Activated CD4-positive, CD25-positive, alpha-beta regulatory T cell (primary cell): ENCODE measurements around the gene FOXE1.

Experiments used
- DNase-seq, 4 experiments: peaks; one replicate each; lab custom pipeline; 2025; lab: John Stamatoyannopoulos, UW

Gene FOXE1

GRCh38 chr9:97853056-97853843, at the start of gene FOXE1:
Gene FOXE1, plus strand, starts transcription at chr9:97853226. Its CDS starts 689 bp downstream, at chr9:97853915.
- DNase-seq = no peak

GRCh38 chr9:97804059-97804365, 49.0 kb upstream of the FOXE1 start:
- DNase-seq = no peak

DNA sequence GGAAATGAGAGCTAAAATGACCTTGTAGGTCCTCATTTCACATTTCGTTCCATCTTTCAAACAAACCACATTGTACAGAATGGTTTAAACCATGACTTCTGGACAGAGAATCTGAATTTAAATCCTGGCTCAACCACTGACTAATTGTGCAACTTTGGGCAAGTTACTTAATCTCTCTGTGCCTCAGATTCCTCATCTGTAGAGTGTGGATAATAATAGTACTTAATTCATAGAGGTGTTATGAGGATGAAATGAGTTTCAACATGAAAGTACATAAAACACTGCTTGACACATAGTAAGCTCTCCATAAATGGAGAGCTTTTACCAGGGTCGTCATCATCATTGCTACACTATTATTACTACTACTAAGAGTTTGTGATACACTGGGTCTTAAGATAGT, 46.3 kb upstream of the FOXE1 start:
- no peak for DNase-seq

- no peak for DNase-seq
These were observed 45.3 kb upstream of the FOXE1 start for GRCh38 chr9:97807681-97808080.

DNA sequence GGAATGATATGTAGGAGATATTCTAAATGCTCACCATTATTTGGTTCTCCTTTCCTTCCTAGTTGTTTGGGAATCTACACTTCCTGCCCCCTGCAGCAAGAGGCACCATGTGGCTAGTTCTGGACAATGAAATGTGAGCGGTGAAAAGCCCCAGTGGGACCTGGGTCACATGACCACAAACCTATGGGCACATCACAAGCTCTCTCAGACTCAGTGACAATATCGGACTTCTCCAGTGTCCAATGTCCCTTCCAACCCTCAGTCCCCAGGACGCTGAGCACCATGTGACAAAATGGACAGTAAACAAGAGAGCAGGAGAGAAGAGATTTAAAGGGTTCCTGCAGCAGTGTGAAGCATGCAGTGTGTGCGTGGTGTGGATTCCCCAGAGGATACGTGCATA, 44.6 kb upstream of the FOXE1 start:
- DNase-seq = no peak

- DNase-seq = no peak
These were observed 44.1 kb upstream of the FOXE1 start for GRCh38 chr9:97808972-97809371.

DNA sequence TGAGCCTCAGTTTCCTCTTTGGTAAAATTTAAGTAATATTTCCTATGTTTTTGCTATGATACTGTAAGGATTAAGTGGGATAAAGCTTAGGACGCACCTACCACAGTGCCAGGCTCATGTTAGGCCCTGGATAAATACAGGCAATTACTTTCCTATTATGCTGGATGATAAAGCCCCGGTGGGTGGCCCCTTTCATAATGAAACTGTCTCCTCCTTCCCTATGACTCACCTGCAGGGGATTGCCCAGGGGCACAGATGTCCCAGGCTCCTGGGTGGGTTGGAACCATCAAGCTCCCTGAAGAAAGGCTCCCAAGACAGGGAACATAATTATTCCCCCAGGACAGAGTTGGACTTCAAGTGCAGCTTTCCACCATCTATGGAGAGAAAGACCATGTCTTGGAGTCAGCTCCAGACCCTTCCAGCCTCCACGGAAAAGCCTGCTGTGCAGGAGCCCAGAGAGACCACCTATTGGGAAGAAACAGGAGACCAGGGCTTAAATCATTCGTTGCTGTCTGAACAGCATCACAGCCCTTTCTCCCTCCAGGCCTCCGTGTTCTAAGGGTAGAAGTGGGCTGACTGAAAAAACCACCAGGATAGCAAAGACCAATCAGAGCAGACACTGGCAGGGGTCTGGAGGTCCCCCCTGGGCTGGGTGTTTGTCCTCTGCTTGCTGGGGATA, 43.2 kb upstream of the FOXE1 start:
- no peak for DNase-seq

DNA sequence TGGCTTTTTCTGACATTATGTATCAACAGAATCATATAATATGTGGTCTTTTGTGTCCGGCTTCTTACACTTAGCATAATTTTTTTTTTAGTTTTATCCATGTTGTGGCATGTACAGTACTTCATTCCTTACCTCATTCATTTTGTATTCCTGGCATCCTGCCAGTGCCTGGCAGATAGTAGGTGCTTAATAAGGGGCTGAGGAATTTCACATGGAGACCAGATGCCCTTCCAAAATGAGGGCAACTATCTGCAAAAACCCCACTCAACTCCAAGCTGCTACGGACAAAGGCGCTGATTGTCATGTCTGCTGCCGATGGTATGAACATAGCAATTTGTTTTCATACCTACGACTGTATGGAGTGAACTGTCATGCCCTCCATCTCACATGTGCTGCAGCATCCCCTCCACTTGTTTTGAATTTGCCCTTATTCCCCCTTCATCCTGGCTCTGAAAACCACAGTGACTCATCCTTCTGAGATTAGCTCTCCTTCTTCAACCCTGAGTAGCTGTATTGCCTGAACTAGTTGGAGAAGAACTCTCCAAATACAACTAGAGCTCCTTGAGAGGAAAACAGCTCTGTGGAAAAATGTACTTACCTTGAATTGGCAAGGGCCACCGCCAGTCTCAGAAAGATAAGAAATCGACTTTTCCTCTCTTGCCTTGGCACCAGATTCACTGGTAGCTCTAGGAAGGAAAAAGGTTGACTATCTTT, 41.3 kb upstream of the FOXE1 start:
- DNase-seq = no peak

GRCh38 chr9:97812247-97812543, 40.8 kb upstream of the FOXE1 start:
- DNase-seq = no peak

- DNase-seq = no peak
These were observed 40.0 kb upstream of the FOXE1 start for GRCh38 chr9:97813072-97813471.

GRCh38 chr9:97819735-97820134, 33.3 kb upstream of the FOXE1 start:
- no peak for DNase-seq

- no peak for DNase-seq
These were observed 32.7 kb upstream of the FOXE1 start for GRCh38 chr9:97820373-97820772.

DNA sequence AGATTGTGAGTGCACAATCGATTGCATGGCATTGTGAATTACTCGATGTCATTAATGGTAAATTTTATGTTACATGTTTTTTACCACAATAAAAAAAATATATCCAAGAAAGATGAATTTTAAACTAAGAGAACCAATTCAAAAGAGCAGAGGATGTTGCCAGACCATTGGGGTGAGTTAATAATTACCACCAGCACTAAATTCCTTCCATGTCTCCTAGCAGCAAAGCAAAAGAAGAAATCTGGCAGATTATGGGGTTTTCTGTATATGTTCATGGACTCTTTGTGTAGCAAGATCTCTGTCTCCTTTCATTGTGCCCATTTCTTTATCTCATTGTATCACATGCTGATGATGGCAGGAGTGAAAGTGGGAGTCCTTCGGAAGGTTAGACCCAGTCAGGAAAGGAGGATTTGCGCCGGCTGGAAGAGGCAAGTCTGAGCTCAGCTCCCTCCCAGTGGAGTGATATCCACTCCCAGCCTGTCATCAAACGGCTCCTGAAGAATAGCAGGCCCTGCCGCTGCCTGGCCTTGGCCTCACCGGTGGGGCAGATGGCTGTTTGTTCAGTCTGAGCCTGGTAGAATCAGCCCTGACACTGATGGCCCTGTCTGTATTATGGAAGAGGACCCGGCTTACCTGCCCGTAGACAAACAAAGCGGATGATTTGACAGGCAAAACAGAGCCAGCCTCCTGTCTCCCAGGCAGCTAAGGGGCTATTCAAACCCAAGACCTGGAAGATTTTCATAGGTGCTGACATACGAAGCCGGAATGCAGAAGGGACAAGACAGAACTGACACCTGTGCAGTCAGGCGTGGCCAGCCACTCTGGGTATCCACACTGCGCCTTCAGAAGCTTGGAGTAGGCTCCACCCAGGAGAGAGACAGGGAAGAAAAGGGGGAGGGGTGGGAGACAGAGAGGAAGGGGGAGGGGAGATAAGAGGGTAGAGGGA, 21.9 kb upstream of the FOXE1 start:
- no peak for DNase-seq

DNA sequence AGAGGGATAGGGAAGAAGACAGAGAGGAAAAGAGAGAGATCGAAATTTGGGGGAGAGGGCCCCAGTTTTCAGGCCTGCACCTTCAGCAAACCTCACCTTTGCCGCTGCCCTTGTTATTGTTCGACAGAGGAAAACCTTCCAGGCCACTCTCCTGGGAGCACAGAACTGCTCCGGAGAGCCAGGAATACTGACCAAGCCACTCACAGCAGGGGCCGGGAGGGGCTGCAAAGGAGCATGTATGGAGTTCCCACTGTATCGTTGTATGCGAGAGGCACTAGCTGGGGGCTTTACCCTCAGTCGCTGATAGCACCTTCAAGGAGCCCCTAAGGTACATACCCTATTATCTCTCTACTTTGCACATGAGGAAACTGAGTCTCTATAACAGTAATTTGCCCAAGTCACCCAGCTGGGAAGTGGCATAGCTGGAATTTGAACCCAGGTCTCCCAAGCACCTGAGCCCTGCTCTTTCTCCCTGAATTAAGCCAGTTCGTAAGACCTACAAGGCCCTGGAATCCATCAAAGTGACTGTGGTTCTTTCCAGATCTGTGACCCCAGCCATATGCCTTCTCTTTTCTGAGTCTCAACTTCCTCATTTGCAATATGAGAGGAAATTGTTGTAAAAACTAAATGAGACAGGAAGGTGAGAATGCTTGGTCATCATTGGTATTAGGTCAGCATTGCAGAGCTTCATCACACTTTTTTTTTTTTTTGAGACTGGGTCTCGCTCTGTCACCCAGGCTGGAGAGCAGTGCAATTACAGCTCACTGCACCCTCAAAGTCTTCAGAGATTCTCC, 21.0 kb upstream of the FOXE1 start:
- no peak for DNase-seq

DNA sequence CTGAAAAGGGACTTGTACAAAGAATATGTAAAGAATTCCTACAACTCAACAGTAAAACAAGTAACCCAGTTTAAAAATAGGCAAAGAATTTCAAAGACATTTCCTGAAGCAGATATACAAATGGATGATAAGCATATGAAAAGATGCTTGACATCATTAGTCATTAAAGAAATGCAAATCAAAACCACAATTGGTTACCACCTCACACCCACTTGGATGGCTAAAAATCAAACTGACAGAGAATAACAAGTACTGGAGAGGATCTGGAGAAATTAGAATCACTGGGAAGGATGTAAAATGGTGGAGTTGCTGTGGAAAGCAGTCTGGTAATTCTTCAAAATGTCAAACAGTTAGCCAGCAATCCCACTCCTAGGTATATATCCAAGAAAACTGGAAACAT, 12.5 kb upstream of the FOXE1 start:
- DNase-seq = no peak

- no peak for DNase-seq
These were observed 10.1 kb upstream of the FOXE1 start for GRCh38 chr9:97842960-97843359.

GRCh38 chr9:97845130-97845529, 7.9 kb upstream of the FOXE1 start:
- no peak for DNase-seq

GRCh38 chr9:97845763-97846162, 7.3 kb upstream of the FOXE1 start:
- DNase-seq = no peak

DNA sequence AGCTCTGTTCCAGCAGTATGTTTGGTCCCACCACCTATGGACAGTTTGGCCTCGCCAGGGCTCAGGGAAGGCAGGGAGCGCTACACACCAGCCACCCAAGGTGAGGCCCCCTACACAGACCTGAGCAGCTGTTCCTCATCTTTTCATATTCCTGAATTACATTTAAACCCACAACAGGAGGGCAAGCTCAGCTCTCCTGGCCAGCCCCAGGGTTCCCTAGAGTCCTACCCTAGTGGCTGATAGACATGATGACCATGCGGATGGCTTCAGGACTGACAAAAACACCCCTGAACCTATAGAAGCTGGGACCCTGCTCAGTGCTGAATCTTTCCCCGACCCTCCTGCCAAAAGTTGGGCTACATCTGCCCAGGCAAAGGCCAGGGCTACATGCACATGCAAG, 6.7 kb upstream of the FOXE1 start:
- no peak for DNase-seq

GRCh38 chr9:97847474-97848214, 5.4 kb upstream of the FOXE1 start:
- no peak for DNase-seq

DNA sequence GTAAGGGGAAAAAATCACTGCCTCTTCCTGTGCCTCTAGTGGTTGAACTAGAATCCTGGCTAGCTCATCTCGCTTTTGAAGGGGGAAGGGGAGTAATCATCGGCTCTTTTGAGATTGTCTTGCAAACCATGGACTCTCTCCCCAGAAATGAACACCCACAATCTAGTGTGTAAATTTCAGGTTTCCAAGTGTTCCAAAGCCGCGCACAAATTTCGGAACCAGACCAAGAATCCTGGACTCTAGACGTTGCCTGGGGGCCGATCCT, 4.9 kb upstream of the FOXE1 start:
- DNase-seq = no peak
